Activated CD8-positive, alpha-beta memory T cell treated with anti-CD3 and anti-CD28 coated beads, Interleukin-2, amount 50 U/mL, for 48 hours (primary cell): ENCODE measurements around the gene ASB9.
"Not testable (repeated sequence)": the region's sequence is repeated elsewhere in the genome, so short reads cannot be mapped to it uniquely, and the experiment has no call there.

Source experiments
- DNase-seq: peaks from one replicate; pipeline ENCODE4 v3.0.0-alpha.2; 2020

ASB9 gene

DNA sequence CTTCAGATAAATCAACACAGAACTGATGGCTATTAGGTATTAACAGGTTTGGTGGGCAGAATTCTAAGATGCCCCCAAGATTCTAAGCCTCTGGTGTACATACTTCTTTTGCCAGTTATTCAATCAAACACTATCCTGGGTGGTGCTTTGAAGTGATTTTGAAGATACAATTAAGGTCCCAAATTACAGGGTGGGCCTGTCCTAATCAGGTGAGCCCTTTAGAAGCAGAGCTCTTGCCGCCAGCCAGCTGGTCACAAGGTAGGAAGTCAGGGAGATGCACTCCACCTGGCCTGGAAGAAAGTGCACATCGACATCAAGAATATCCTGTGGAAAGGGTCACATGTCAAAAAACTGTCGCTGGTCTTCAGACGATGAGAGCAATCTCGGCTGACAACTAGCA lies 29.5 kb downstream of the ASB9 start:
- DNase-seq = no peak

DNA sequence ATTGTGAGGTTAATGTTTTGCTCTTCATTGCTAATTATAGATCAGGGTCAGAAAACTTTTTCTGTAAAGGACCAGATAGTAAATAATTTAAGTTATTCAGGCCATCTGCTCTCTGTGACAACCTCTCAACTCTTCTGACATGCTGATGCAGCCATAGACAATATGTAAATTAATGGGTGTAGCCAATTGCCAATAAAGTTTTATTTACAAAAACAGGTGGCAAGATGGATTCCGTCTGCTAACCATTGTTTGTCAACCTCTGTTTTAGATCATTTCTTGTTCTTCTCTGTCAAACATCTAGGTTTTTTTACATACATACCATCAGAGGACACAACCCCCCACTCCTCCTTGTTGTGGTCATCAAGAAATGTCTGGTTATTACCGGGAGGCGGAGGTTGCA lies 33.7 kb downstream of the ASB9 start:
- DNase-seq = no peak

DNA sequence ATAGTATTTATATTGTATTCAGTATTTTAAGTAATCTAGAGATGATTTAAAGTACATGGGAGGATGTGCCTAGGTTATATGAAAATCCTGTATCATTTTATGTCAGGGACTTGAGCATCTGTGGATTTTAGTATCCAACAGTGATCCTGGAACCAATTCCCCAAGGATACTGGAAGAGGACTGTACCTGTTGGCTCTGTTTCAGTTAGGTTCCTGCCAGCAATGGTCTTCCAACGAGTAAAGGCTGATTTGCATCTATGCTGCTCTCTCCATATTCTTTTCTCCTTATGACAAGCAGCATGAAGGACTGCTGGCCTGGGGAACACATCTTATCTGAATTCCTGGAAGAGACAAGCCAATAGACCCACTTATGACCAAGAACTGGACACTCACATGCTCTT lies 34.9 kb downstream of the ASB9 start:
- DNase-seq = no peak

DNA sequence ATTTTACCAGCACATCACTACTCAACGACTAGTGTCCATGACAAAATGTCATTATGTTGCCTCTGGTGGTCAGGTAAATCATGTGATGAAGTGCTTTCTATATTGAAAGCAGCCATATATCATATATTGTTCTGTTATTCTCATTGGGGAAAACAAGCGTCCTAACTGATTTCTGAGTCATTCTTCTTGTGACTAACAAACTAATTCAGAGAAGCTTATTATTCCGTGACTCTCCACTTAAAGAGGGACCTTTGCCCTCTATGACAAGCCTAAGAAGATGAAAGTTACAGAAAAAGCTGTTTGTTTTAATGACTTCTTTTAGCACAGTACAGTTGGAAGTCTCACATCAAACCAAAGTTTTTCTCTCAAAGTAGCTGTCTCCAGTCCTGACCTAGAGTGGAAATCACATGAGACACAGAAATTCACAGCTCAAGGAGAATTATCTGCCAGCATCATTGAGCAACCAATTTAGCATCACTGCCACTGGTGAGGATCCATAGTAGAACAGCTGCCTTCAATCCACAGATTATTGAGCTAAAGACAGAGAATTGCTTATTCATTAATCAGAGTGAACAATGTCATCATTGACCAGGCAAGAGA lies 36.4 kb downstream of the ASB9 start:
- no peak for DNase-seq

DNA sequence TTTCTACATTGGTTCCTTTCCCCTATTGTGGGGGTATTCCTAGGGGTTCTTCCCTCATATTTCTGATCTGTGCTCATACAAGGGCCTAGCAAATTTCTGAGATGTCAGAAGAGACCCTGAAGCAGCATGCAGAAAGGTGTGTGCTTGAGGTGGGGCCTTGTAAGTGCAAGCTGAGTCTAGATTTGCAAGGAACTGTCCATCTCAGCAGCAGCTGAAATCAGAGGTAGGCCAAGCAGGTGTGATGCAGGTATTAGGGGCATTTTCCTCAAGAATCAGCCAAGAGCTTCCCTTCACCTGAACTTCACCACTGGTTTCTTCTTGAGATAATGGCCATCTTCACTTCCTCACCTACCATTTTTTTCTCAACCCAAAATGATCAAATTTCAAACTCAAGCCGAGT lies 45.1 kb downstream of the ASB9 start:
- DNase-seq = no peak

DNA sequence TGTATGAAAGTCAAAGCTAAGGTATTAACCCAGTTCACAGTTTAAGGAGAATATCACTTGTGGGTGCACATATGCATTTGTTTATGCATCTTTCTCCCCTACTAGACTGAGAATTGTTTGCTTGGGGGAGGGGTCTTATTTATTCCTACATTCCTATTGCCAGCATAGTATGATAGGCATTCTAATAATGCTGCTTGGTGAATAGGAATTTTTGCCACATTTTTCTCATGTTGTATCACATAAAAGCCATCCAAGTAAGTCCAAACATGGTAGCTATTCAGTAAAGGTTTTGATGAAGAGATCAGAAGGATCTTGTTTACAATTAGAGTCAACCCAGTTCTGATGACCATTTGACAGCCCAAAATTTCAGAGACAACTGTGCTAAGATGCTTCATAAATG lies 48.6 kb downstream of the ASB9 start:
- DNase-seq = no peak

DNA sequence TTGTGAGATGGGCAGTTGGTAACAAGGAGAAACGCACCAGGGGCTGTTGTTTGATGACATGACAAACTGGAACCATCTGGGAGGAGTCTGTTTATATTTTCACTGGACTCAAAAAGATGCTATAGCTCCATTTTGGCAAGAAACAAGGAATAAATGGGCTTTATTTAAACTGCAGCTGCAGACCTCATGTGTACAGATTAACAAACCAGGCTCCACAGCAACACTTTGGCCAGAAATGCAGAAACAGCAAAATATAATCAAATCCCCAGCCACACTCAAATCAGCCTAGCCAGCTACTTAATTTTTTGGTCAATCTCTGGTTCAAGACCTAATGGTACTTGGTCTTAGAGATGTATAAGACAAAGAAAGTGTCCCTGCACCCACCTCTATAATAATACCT lies 52.7 kb downstream of the ASB9 start:
- DNase-seq = no peak

DNA sequence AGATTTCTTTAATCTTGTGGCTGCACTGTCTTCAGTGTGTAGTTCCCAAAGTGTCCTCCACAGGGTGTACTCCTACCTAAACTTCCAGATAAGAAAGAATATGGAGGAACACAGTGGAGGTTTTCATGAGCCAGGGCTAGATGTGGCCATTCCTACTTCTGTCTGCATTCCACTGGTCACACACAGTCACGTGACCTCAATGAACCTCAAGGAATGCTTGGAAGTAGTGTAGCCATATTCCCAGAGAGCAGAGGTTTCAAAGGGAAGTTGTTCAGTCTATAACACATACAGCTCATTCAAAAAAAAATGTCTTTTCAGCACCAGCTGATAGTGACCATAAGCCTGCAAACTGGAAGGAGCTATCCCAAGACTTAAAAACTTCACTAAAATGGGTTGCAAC lies 53.6 kb downstream of the ASB9 start:
- DNase-seq = no peak

DNA sequence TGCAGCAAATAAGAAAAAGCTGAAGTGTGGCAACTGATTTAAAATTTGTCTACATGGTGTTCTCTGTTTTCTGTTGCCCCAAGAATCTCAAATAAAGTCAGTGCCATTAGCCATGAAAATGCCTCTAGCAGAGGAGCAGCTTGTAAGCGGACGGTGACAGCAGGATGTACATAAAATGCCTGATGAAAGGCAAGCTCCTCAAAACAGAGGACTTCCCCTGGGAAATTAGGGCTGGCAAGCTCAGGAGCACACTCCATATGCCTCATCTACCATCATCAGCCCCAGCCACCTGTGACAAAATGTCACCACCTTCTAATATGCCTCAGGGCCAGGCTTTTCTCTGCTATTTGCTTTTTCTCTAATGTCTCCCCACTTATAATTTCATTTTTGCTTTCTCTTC lies 54.5 kb downstream of the ASB9 start:
- DNase-seq = no peak

DNA sequence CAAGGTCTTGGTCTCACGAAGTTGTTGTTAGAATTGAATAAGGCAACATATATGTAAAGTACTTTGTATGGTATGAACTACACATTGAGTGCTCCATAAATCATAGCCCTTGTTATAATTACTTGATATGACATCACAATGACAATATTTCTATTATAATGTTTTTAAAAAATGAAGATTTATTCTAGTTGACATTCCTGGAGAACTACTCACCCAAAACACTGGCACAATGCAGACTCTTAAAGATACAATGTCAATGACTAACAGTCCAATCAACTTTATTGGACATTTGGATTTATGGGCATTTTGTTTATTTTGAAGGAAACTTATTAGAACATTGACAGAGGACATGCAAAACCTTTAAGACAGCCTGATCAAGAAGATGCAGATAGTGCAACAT lies 55.3 kb downstream of the ASB9 start:
- no peak for DNase-seq

DNA sequence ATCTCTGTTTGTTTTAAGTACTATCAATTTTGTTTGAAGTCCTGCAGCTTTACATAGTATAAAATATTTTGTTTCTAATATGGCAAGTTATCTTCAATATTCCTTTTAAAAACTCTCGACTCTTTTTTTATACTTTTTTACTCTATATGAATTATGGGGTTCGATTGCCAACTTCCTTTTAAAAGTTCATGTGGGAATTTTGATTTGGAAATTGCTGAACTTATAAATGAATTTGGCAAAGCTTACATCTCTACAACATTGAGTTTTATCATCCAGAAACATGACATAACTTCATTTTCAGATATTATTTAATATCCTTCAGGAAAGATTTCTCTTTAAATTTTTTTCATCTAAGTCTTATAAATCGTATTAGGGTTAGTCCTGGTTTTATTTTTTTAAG lies 60.8 kb downstream of the ASB9 start:
- DNase-seq = no peak

DNA sequence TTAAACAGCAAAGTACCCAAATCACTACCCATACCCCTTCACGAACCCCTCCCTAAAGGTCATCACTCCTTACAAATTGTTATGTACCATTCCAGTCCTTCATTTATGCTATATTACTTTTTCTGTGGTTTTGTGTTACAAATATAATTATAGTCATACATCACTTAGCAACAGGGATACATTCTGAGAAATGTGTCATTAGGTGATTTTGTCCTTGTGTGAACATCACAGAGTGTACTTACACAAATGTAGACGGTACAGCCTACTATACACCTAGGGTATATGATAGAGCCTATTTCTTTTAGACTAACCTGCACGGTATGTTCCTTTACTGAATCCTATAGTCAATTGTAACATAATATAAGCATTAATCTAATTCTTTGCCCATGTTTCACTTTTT lies 61.9 kb downstream of the ASB9 start:
- DNase-seq = no peak

DNA sequence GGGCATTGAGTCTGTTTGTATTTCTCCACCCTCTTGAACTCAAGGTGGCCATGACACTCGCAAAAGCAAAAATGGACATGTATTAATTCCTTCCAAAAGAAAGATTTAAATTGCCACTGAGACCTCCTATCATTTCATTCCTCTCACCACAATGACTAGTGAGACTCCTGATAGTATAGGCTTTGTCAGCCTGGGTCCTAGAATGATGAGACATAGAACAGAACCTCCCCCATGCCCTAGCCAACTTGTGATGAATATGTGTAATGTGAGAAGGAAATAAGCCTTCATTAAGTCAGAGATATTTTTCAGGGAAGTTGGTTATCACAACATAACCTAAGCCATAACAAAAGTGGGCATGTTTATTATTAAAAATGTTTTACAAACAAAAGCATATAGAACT lies 62.5 kb downstream of the ASB9 start:
- no peak for DNase-seq

DNA sequence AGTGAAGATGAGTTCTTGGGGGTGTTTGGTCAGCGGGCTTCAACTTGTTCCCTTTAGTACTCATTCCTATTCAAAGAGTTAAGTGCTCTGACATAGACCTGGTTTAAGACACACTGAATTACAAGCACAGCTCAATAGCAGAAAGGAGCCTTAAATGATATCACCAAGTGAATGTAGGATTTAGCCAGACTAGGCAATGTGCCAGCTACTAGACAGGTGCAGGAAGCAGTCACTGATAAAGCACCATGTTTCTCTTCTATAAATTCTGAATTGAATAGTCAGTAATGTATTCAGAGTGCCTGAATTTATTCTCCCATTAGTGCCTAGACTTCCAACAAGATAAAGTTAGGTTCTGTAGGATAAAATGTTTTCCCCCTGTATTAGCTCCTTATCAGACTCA lies 63.6 kb downstream of the ASB9 start:
- no peak for DNase-seq

DNA sequence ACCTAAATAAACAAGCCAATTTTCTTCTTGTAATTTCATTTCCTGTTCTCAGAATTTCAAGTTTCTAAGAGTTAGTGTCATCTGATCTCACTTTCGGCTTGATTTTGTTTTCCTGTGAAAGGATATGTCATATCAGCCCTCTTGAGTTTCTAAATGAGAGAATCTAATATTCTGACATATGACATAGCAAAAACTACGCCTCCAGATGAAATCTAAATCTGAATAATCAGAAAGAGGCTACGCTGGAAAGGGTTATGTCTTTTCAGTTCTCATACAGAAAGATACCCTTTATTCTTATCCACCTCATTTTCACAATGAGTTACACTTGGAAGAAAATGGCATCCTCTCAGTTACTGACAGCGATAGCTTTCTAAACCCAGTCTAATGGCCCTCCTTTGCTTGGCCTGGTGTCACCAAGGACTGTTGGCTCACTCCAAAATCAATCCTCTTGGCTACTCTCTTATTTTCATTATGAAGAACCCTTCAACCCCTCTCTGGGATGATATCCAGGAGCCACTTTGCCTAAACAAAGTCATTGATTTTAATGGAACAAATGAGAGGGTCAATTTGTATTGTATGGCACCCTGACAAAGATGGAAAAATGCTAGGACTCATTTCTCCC lies 65.6 kb downstream of the ASB9 start:
- DNase-seq = no peak

DNA sequence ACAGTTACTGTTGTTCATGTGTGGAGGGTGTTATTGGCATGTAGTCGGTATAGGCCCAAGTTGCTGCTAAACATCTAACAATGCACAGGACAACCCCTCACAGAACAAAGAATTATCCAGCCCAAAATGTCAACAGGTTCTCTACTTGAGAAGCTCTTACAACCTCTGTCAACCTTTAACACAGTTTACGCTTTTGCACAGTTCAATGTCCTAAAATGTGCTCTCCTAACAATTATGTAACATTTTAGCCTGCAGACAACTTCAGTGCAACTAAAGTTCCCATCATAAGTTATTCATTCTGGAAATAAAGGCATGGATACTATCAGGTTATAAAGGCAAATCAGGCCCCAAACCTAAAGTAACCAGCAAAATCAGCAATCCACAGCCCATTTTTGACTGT lies 66.2 kb downstream of the ASB9 start:
- DNase-seq = no peak

DNA sequence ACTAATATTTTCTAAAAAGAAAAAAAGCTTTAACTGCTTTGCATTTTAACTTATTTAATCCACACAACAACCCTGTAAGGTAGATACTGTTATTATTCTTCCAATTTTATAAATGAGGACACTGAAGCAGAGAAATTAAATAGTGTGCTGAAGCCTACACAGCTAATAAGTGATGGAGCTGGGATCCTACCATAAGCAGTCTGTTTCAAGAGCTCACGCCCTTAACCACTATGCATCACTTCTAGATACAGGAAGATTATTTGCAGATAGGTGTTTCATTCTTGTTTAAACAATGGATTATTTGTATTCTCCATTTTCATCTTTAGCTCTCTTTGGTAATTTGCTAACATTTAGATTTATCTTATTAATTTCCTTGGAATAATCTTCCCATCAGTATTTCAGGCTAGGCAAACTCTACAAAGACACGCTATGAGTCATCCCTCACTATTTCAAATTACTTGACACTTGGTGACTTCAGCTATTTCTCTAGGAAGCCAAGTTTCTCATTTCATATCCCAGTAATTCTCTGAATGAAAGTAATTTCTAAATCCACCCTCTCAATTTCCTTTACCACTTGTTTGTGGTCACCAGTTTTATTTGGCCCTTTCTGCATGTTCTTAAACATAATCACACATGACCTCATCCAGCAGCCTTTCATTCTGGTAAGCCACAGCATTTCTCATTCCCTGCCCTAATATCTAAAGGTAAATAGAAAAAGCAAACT lies 67.3 kb downstream of the ASB9 start:
- no peak for DNase-seq

DNA sequence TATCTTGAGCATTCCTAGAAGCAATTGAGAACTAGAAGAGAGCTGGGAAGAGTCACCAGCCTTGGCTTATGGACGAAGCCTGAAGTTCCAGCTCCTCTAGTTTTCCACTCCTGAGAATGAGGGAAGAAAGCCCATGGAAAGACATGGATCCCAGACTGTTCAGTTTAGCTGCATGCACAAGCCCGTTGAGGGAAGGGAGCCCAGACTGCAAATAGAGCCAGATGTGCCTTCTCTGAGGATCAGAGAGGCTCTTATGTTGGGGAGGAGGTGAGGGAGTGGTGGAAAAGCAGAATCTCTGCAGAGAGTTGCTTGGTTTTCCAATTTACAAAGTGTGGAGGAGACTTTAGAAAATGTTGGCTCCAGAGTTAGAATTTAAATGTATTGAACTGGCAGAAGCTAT lies 69.0 kb downstream of the ASB9 start:
- DNase-seq = no peak

DNA sequence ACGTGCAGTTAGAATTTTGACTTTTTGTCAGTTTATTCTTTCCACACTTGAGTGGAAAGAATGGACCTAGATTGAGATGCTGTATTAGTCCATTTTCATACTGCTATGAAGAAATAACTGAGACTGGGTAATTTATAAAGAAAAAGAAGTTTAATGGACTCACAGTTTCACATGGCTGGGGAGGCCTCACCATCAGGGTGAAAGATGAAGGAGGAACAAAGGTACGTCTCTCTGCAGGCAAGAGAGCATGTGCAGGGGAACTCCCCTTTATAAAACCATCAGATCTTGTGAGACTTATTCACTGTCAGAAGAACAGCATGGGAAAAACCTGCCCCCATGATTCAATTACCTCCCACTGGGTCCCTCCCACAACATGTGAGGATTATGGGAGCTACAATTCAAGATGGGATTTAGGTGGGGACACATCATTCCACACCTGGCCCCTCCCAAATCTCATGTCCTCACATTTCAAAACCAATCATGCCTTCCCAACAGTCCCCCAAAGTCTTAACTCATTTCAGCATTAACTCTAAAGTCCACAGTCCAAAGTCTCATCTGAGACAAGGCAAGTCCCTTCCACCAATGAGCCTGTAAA lies 71.2 kb downstream of the ASB9 start:
- not testable (repeated sequence) for DNase-seq

DNA sequence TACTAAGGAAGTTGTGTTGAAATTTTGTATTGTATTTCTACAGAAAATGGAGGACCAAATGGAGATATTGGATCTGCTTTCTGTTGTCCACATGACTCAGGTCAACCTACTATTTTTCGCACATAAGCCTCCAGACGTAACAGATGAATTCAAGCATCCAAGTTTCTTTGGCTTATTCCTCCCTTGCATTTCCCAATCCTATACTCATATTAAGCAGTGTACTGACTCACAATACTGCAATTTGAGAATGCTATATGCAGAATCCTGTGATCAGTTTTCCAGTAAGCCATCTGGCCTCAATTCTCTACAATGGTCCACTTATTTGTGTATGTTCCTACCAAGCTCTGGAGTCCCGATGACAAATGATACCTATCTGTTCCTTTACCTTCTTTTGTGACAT lies 75.7 kb downstream of the ASB9 start:
- DNase-seq = no peak
